Panc1 (cell line): Measurements from ENCODE around the gene SCAF1.

Experiments
- CTCF ChIP-seq: fragments of 450-650 bp; IDR thresholded peaks from 2 replicates; pipeline ENCODE4 v1.5.1; 2017; ENCODE audit warnings: mild to moderate bottlenecking
- POLR2AphosphoS5 ChIP-seq: IDR thresholded peaks from 2 replicates; pipeline ENCODE4 v1.6.1; 2012; ENCODE audit warnings: mild to moderate bottlenecking, low read depth, low read length, moderate library complexity
- REST ChIP-seq, 2 experiments: IDR thresholded peaks; 2 replicates each; pipeline ENCODE4 v1.6.1; 2011 to 2012; ENCODE audit warnings: low read depth in 2 of 2, control low read depth in 1 of 2, low read length in 1 of 2, mild to moderate bottlenecking in 1 of 2, moderate library complexity in 1 of 2; ENCODE audit not compliant: insufficient read depth in 1 of 2
- SIN3A ChIP-seq: IDR thresholded peaks from 2 replicates; pipeline ENCODE4 v1.6.1; 2012; ENCODE audit warnings: low read depth, mild to moderate bottlenecking, low read length, moderate library complexity, borderline replicate concordance; ENCODE audit not compliant: insufficient read depth
- TCF7L2 ChIP-seq: IDR thresholded peaks from 2 replicates; pipeline ENCODE4 v1.6.1; 2011; ENCODE audit warnings: mild to moderate bottlenecking, low read depth, low read length, inconsistent platforms

- TF ChIP-seq CTCF, result no peak
- no peak for TF ChIP-seq REST (IDR thresholded peaks at IDR 0.05; ENCODE audit: insufficient read depth in 1 of 2, low read depth in 2 of 2, low read length in 1 of 2)
- TF ChIP-seq POLR2AphosphoS5, result no peak
- no peak for TF ChIP-seq SIN3A
- no peak for TF ChIP-seq TCF7L2
Measured at GRCh38 chr19:49629659-49630058, 12.3 kb upstream of the SCAF1 start.
